Vagina (tissue), 2 donors: Measurements from ENCODE around the gene UBAP1. TPM values are rescaled to one million over a fixed set of nuclear protein-coding genes. Genes with fewer than 3 reads are reported as not detected.
A peak's percentile ranks its signal among the peaks of the same experiment; 100 is the strongest.
"Not testable (repeated sequence)": the region's sequence is repeated elsewhere in the genome, so short reads cannot be mapped to it uniquely, and the experiment has no call there.

Experiments
- DNase-seq, 2 donors: peaks; one replicate each; pipeline ENCODE4 v3.0.0-alpha.2; 2017; ENCODE audit errors: extremely low spot score in 2 of 2
- H3K27ac ChIP-seq: fragments of 200-600 bp; sonication (generic); one replicate; pipeline ENCODE4 v1.5.1; 2019
- H3K27me3 ChIP-seq: fragments of 200-600 bp; sonication (generic); one replicate; pipeline ENCODE4 v1.5.1; 2019
- H3K36me3 ChIP-seq, 2 donors: fragments of 200-600 bp; sonication (generic); one replicate each; pipeline ENCODE4 v1.5.1; 2017 to 2019
- H3K4me1 ChIP-seq: fragments of 200-600 bp; sonication (generic); one replicate; pipeline ENCODE4 v1.5.1; 2019
- H3K4me3 ChIP-seq, 2 donors: fragments of 200-600 bp; sonication (generic); 1 replicate in 1 of 2; 2 replicates in 1 of 2; pipeline ENCODE4 v1.5.1; 2016 to 2019
- H3K9me3 ChIP-seq: fragments of 200-600 bp; sonication (generic); one replicate; pipeline ENCODE4 v1.5.1; 2019
- POLR2A ChIP-seq, 2 donors: fragments of 450-650 bp; IDR thresholded peaks; one replicate each; pipeline ENCODE4 v1.6.1; 2017; ENCODE audit warnings: antibody characterized with exemption in 2 of 2, mild to moderate bottlenecking in 2 of 2, moderate library complexity in 2 of 2
- POLR2AphosphoS5 ChIP-seq, 2 donors: sonication (generic); formaldehyde crosslinking; IDR thresholded peaks; one replicate each; pipeline ENCODE4 v1.9.0; 2017; ENCODE audit warnings: antibody characterized with exemption in 2 of 2, mild to moderate bottlenecking in 2 of 2, low read depth in 1 of 2; ENCODE audit not compliant: insufficient read depth in 1 of 2
- intact Hi-C: fragments of 100-400 bp; cut with DNase I; formaldehyde crosslinking; loops from one replicate; pipeline ENCODE4 v1.15.1; 2023
- total RNA-seq: library from RNA; depleted of rRNA; stranded (reverse); fragments of >200 nt; gene quantifications from one replicate; pipeline ENCODE4 v1.2.3, GENCODE V29; 2016
- TF ChIP-seq, protein P1 (sequence below), 3 experiments: fragments of 450-650 bp in 2 of 3; fragments of 200-600 bp in 1 of 3; sonication (generic) in 1 of 3; IDR thresholded peaks; one replicate each; pipeline ENCODE4 v1.5.1; 2017 to 2019; ENCODE audit warnings: antibody characterized with exemption in 3 of 3, mild to moderate bottlenecking in 2 of 3, moderate library complexity in 2 of 3

The UBAP1 gene
- total RNA-seq: 43.0 TPM

DNA sequence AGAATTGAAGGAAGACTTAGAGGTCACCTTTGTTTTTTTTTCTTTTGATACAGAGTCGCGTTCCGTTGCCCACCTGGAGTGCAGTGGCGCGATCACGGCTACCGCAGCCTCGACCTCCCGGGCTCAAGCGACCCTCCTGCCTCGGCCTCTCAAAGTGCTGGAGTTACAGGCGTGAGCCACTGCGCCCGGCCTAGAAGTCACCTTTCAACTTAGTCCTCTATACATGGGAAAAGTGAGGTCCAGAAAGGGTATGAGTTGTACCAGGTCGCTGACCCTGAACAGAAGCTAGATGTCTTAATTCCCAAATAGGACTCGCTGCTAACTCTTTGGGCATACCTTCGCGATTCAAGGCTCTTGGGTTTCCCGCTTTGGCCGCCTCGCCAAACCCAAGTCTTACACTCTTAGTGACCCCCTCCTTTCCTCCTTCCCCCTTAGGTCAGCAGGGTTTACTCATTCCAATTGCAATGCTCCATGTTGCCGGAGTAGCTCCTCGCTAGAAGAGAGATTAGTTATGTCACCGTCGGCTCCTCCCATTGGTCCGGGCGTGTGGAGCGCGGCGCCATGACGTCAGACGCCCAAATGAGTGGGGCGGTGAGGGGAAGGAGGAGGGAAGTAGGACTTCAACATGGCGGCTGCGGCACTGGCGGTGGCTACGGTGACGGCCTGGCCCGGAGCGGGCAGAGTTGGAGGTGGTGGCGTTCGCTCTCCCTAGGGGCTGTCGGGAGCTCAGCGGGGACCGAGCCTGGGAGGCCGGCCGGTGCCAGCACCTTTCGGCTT, at the start of gene UBAP1:
Gene UBAP1, plus strand, starts transcription at position 608 of the 777 bp plus-strand sequence. CDS start 41,872 bp downstream, outside the sequence.
- no peaks in the 10 kb centered on the region for H3K27me3 ChIP-seq
- no peaks in the 10 kb centered on the region for H3K36me3 ChIP-seq
- no peaks in the 10 kb centered on the region for H3K9me3 ChIP-seq
- peak within 1 kb of the TSS; percentile 67 to 87 for H3K4me3 ChIP-seq
- H3K27ac ChIP-seq: peak within 1 kb of the TSS; percentile 97
- peaks cover 19% of the 10 kb centered on the region for H3K4me1 ChIP-seq
- intact Hi-C loops: loop anchor here (10.0 kb wide), 1 partner anchor 76 kb away; no protein-coding TSS in a partner anchor
- TF ChIP-seq POLR2A (IDR thresholded peaks at IDR 0.05): peak in 1 of 2 donors; percentile 96
- TF ChIP-seq POLR2AphosphoS5 (IDR thresholded peaks at IDR 0.05; ENCODE audit: insufficient read depth in 1 of 2, low read depth in 1 of 2): peak; percentile 96 to 98
- TF ChIP-seq, protein P1, sequence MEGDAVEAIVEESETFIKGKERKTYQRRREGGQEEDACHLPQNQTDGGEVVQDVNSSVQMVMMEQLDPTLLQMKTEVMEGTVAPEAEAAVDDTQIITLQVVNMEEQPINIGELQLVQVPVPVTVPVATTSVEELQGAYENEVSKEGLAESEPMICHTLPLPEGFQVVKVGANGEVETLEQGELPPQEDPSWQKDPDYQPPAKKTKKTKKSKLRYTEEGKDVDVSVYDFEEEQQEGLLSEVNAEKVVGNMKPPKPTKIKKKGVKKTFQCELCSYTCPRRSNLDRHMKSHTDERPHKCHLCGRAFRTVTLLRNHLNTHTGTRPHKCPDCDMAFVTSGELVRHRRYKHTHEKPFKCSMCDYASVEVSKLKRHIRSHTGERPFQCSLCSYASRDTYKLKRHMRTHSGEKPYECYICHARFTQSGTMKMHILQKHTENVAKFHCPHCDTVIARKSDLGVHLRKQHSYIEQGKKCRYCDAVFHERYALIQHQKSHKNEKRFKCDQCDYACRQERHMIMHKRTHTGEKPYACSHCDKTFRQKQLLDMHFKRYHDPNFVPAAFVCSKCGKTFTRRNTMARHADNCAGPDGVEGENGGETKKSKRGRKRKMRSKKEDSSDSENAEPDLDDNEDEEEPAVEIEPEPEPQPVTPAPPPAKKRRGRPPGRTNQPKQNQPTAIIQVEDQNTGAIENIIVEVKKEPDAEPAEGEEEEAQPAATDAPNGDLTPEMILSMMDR (IDR thresholded peaks at IDR 0.05): no peak
- peak; percentile 98 to 99 for DNase-seq

DNA sequence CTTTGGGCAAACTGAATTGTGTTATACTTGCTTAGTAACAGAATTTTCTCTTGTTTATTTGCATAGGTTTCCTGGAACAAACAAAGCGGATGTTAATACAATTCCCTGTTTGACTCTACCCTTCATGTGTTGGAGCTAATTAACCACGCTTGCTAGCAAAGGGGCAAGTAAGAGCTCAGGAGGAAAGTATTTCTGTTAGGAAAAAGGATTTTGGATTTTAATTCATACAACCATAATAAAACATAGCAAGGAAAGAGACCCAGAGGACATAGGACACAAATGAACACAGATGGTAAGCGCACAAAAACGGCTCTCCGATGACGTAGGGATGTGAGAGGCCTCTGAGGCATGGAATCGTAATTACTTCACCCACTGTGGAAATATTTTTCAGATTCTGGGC, 47.3 kb upstream of the UBAP1 start:
- H3K36me3 ChIP-seq: no peaks in the 10 kb centered on the region
- peaks cover 12% of the 10 kb centered on the region for H3K4me1 ChIP-seq
- DNase-seq: no peak
- no peak overlapping the region for H3K4me3 ChIP-seq
- intact Hi-C loops: no loop called here
- H3K27ac ChIP-seq: no peak overlapping the region
- TF ChIP-seq POLR2AphosphoS5 (IDR thresholded peaks at IDR 0.05; ENCODE audit: insufficient read depth in 1 of 2, low read depth in 1 of 2): no peak
- TF ChIP-seq, protein P1 (IDR thresholded peaks at IDR 0.05): no peak
- no peak for TF ChIP-seq POLR2A (IDR thresholded peaks at IDR 0.05)
- H3K9me3 ChIP-seq: no peaks in the 10 kb centered on the region
- no peaks in the 10 kb centered on the region for H3K27me3 ChIP-seq

DNA sequence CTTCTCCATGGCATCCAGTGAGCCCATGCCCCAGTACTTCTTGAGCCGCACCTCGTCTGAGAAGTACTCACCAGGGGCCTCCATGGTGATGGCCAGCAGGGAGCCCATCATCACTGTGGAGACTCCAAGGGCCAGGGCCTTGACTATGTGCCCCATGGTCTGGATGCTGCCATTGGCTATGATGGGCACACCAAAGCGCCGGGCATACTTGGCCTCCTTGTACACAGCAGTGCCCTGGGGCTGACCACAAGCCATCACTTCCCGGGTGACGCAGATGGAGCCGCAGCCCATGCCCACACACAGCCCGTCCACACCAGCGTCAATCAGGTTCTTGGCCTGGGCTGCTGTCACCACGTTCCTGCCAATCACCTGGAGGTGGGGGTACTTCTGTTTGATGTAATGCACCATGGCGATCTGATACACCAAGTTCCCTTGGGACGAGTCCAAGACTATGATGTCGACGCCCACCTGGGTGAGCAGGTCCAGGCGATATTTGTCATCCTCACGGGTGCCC, 45.4 kb upstream of the UBAP1 start:
- no peak overlapping the region for H3K4me3 ChIP-seq

DNA sequence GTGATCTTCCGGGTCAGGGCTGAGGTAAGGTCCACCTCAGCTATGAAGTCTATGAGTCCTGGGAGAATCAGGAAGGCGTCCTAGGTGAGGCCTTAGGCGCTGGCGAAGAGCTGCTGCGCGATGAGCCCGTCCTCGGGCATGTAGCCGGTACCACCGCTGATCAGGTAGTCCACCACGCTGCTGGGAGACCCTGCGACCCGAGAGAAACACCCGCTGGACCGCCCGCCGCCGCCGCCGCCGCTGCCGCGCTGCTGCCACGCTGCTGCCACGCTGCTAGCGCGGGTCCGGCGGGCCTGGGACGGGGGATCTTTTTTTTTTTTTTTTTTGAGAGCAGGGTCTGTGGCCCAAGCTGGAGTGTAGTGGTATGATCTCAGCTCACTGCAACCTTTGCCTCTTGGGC, 44.3 kb upstream of the UBAP1 start:
- no peaks in the 10 kb centered on the region for H3K36me3 ChIP-seq
- no peaks in the 10 kb centered on the region for H3K4me1 ChIP-seq
- TF ChIP-seq POLR2AphosphoS5 (IDR thresholded peaks at IDR 0.05; ENCODE audit: insufficient read depth in 1 of 2, low read depth in 1 of 2) (no peak), POLR2A (IDR thresholded peaks at IDR 0.05) (no peak)
- TF ChIP-seq, protein P1 (IDR thresholded peaks at IDR 0.05): no peak
- no peak overlapping the region for H3K27ac ChIP-seq
- intact Hi-C loops: no loop called here
- no peaks in the 10 kb centered on the region for H3K27me3 ChIP-seq
- no peak overlapping the region for H3K4me3 ChIP-seq
- no peaks in the 10 kb centered on the region for H3K9me3 ChIP-seq
- no peak for DNase-seq

More for the DNA sequence above, 45.4 kb upstream of the UBAP1 start:
- Histone ChIP-seq H3K27me3 (no peaks in the 10 kb centered on the region), H3K9me3 (no peaks in the 10 kb centered on the region), H3K27ac (no peak overlapping the region), H3K36me3 (no peaks in the 10 kb centered on the region), H3K4me1 (no peaks in the 10 kb centered on the region)
- intact Hi-C loops: no loop called here
- no peak for DNase-seq
- TF ChIP-seq POLR2A (IDR thresholded peaks at IDR 0.05) (no peak), POLR2AphosphoS5 (IDR thresholded peaks at IDR 0.05; ENCODE audit: insufficient read depth in 1 of 2, low read depth in 1 of 2) (no peak)
- TF ChIP-seq, protein P1 (IDR thresholded peaks at IDR 0.05): no peak

DNA sequence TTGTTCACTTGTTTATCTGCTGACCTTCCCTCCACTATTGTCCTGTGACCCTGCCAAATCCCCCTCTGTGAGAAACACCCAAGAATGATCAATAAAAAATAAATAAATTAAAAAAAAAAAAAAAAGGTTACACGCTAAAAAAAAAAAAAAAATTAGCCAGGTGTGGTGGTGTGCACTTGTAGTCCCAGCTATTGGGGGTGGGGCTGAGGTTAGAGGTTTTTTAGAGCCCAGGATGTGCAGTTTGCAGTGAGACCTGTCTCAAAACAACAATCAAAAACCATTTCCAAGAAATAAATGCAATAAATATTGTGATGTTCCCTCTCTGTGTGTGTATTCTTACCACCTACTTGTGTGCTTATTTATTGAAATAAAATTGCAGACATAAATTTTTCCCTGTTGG, 40.2 kb upstream of the UBAP1 start:
- not testable (repeated sequence) for H3K36me3 ChIP-seq, DNase-seq, H3K4me3 ChIP-seq, H3K9me3 ChIP-seq, H3K27ac ChIP-seq, H3K27me3 ChIP-seq, H3K4me1 ChIP-seq
- intact Hi-C loops: loop anchor here (5.0 kb wide), 1 partner anchor 899 kb away; no protein-coding TSS in a partner anchor
